GM12878 (cell line): Measurements from ENCODE around the gene GTF2F2. TPM values are rescaled to one million over a fixed set of nuclear protein-coding genes. Genes with fewer than 3 reads are reported as not detected.

Experiments used
- ATAC-seq: fragments of 200-7000 bp; cut with Tn5 transposase; 3 replicates; pipeline ENCODE4 v1.9.1; 2020; ENCODE audit warnings: mild to moderate bottlenecking, moderate library complexity
- BruUV-seq: library from RNA; stranded (reverse); fragments of 400-500 nt; replicated peaks from 2 replicates; lab custom pipeline; 2021; lab: Mats Ljungman, UMichigan
- CTCF ChIA-PET: fragments of 300-600 bp; sonication (Branson Sonifier 250); formaldehyde crosslinking; extraction: SDS; loops from one replicate; lab custom pipeline; 2021; ENCODE audit warnings: inconsistent platforms; lab: Yijun Ruan, JAX
- POLR2A ChIA-PET: fragments of 350-600 bp; formaldehyde crosslinking; extraction: SDS; loops from one replicate; lab custom pipeline; 2021; ENCODE audit warnings: inconsistent platforms; lab: Charles Lee
- RAD21 ChIA-PET: fragments of 300-600 bp; sonication (Branson Sonifier 250); formaldehyde crosslinking; loops from one replicate; lab custom pipeline; 2023; ENCODE audit warnings: antibody characterized with exemption; ENCODE audit not compliant: unreplicated experiment; lab: Charles Lee
- SMC1A ChIA-PET: fragments of 300-600 bp; sonication (Branson Sonifier 250); formaldehyde crosslinking; loops from one replicate; lab custom pipeline; 2023; ENCODE audit not compliant: unreplicated experiment, uncharacterized antibody; lab: Charles Lee
- DNase-seq: peaks from one replicate; pipeline ENCODE4 v3.0.0-alpha.2; 2011; ENCODE audit warnings: low read depth, low spot score
- FAIRE-seq: peaks from 3 replicates; lab custom pipeline; 2011; peaks lifted over from hg19 to GRCh38; lab: Jason Lieb, UNC
- H2AFZ ChIP-seq: 2 replicates; pipeline ENCODE4 v1.6.0; 2011; ENCODE audit warnings: low read depth, low read length, control low read depth; ENCODE audit not compliant: control insufficient read depth
- H3K27ac ChIP-seq: 2 replicates; pipeline ENCODE4 v1.5.1; 2011; ENCODE audit warnings: control low read depth; ENCODE audit not compliant: control insufficient read depth, insufficient read depth
- H3K27me3 ChIP-seq, 2 experiments: replicated peaks in 1 of 2; 2 replicates each; pipeline versions ENCODE4 v1.6.0 to v1.6.1; 2011; ENCODE audit warnings: low read length in 1 of 2; ENCODE audit not compliant: control insufficient read depth in 2 of 2, insufficient read depth in 2 of 2
- H3K36me3 ChIP-seq, 2 experiments: 2 replicates each; pipeline ENCODE4 v1.5.1; 2011; ENCODE audit warnings: low read length in 1 of 2; ENCODE audit not compliant: control insufficient read depth in 2 of 2, insufficient read depth in 2 of 2
- H3K4me1 ChIP-seq: 2 replicates; pipeline ENCODE4 v1.6.1; 2011; ENCODE audit warnings: mild to moderate bottlenecking, low read length, moderate library complexity, mixed read lengths; ENCODE audit not compliant: control insufficient read depth, insufficient read depth
- H3K4me2 ChIP-seq: 2 replicates; pipeline ENCODE4 v1.6.0; 2011; ENCODE audit warnings: control low read depth; ENCODE audit not compliant: control insufficient read depth, insufficient read depth
- H3K4me3 ChIP-seq: fragments of 200-600 bp; sonication (generic); 2 replicates; pipeline ENCODE4 v1.5.1; 2016
- H3K79me2 ChIP-seq: 2 replicates; pipeline ENCODE4 v1.6.0; 2011; ENCODE audit warnings: low read length; ENCODE audit not compliant: control insufficient read depth, insufficient read depth
- H3K9ac ChIP-seq: 2 replicates; pipeline ENCODE4 v1.8.0; 2011; ENCODE audit warnings: low read length, control low read depth, mixed read lengths; ENCODE audit not compliant: control insufficient read depth, insufficient read depth
- H3K9me3 ChIP-seq: replicated peaks from 3 replicates; pipeline ENCODE4 v1.5.1; 2011; ENCODE audit warnings: mild to moderate bottlenecking, low read length; ENCODE audit not compliant: control insufficient read depth, insufficient read depth
- H4K20me1 ChIP-seq: 2 replicates; pipeline ENCODE4 v1.6.0; 2011; ENCODE audit not compliant: control insufficient read depth, insufficient read depth
- CBX5 ChIP-seq: sonication (generic); IDR thresholded peaks from 2 replicates; pipeline ENCODE4 v1.6.1; 2016; ENCODE audit warnings: low read depth, moderate library complexity, mild to moderate bottlenecking, inconsistent platforms
- E2F4 ChIP-seq: IDR thresholded peaks from 2 replicates; pipeline ENCODE4 v1.6.1; 2012; ENCODE audit warnings: low read depth, low read length, improper control_type of control experiment
- IKZF2 ChIP-seq, 2 experiments: fragments of 450-650 bp; IDR thresholded peaks; 2 replicates each; pipeline ENCODE4 v1.6.1; 2017; ENCODE audit warnings: mild to moderate bottlenecking in 2 of 2, moderate library complexity in 2 of 2
- RCOR1 ChIP-seq: conservative IDR thresholded peaks from 2 replicates; pipeline ENCODE4 v1.6.1; 2012; ENCODE audit warnings: low read depth, low read length, improper control_type of control experiment
- WGBS: methylation state at CpG from one replicate; pipeline ENCODE4 v1.1.6; 2016; ENCODE audit warnings: low lambda C conversion rate; ENCODE audit not compliant: insufficient replicate concordance, insufficient coverage; ENCODE audit errors: missing lambda C conversion rate; 5-methylcytosine and 5-hydroxymethylcytosine counted together
- in situ Hi-C: fragments of 300-500 bp; cut with MboI; formaldehyde crosslinking; loops from 9 replicates; pipeline ENCODE4 v1.14.3; 2018; ENCODE audit warnings: mixed read lengths
- intact Hi-C: fragments of 100-400 bp; cut with micrococcal nuclease; formaldehyde crosslinking; loops from one replicate; pipeline ENCODE4 v1.14.2; 2022; ENCODE audit not compliant: unreplicated experiment
- polyA plus RNA-seq, 11 experiments: library from polyadenylated mRNA; depleted of rRNA in 4 of 11; unstranded in 6 of 11; stranded (reverse) in 5 of 11; fragments of >200 nt; fragmentation: Nextera tagmentation in 4 of 11; fragmentation: Illumina TruSeq in 1 of 11; extraction: Ambion mirVana in 4 of 11; extraction: Trizol in 1 of 11; gene quantifications; 1 replicate in 1 of 11; 2 replicates in 10 of 11; pipeline versions ENCODE4 v1.2.1 to v1.2.3, GENCODE V29; 2011 to 2016; ENCODE audit warnings: inconsistent platforms in 2 of 11, missing spikeins in 2 of 11, low read depth in 1 of 11
- total RNA-seq, 4 experiments: library from RNA; depleted of rRNA in 3 of 4; stranded (reverse); fragments of >200 nt in 3 of 4; fragmentation: Illumina TruSeq in 1 of 4; extraction: Trizol in 1 of 4; gene quantifications; 2 replicates each; pipeline versions ENCODE4 v1.2.1 to v1.2.3, GENCODE V29; 2013 to 2021

The GTF2F2 gene
- total and polyA plus RNA-seq, 10 of the 15 experiments (the other 5 are each of a cell fraction or from before 2014, with no cell fraction given), result 14.5 to 30.8 (median 22.6) TPM

- TF ChIP-seq E2F4 (no peak), RCOR1 (no peak), CBX5 (no peak)
- TF ChIP-seq, all 136 proteins: peak for 0
These were observed 211.4 kb downstream of the GTF2F2 start (continued) for GRCh38 chr13:45331692-45332035.

GRCh38 chr13:45332036-45332830, 211.9 kb downstream of the GTF2F2 start:
- Histone ChIP-seq H3K9ac (no peak overlapping the region), H3K27me3 (no peaks in the 10 kb centered on the region), H4K20me1 (no peaks in the 10 kb centered on the region), H3K4me2 (no peak overlapping the region), H3K9me3 (no peaks in the 10 kb centered on the region), H3K79me2 (peaks cover 12% of the 10 kb centered on the region), H3K36me3 (peaks cover 12 to 16% of the 10 kb centered on the region in 2 experiments), H3K27ac (no peak overlapping the region), H2AFZ (no peak overlapping the region), H3K4me3 (no peak overlapping the region), H3K4me1 (peaks cover 22% of the 10 kb centered on the region)
- ChIA-PET RAD21 (interaction anchor here (0.5 to 0.7 kb wide), 2 partner anchors 34 to 115 kb away, joined by 4 read pairs; no protein-coding TSS in a partner anchor), POLR2A (interaction anchor here (0.5 to 2.2 kb wide), 3 partner anchors 9 to 829 kb away, joined by 5 to 22 read pairs (median 7); partner anchors contain the start of gene TPT1), CTCF (interaction anchor here (0.6 to 2.2 kb wide), 6 partner anchors 9 to 285 kb away, joined by 3 to 13 read pairs (median 3); no protein-coding TSS in a partner anchor), SMC1A (interaction anchor here (0.6 to 1.9 kb wide), 5 partner anchors 16 to 35 kb away, joined by 3 to 7 read pairs (median 4); no protein-coding TSS in a partner anchor)
- WGBS, result 48% methylated on average over 1 of the region's 2 CpGs
- TF ChIP-seq IKZF2 (IDR thresholded peaks at IDR 0.05), result no peak
- ATAC-seq, result no peak
- no TSS peak for BruUV-seq
- FAIRE-seq, result no peak
- intact Hi-C loops, result no loop called here
- in situ Hi-C loops, result no loop called here
- DNase-seq, result no peak
